GM18907 (cell line): Measurements from ENCODE around the gene FBLN7.
"Not testable (repeated sequence)": the region's sequence is repeated elsewhere in the genome, so short reads cannot be mapped to it uniquely, and the experiment has no call there.

ENCODE experiments used
- ATAC-seq: cut with Tn5 transposase; IDR thresholded peaks from one replicate; pipeline ENCODE4 v1.9.1; 2021; ENCODE audit warnings: mild to moderate bottlenecking, moderate library complexity; ENCODE audit not compliant: unreplicated experiment

Gene FBLN7

GRCh38 chr2:112138159-112139032 is at the start of gene FBLN7:
TSS of gene FBLN7 (plus strand) at chr2:112138385. CDS start at chr2:112138656, 271 bp downstream.
- no peak for ATAC-seq

GRCh38 chr2:112089375-112089774 is 48.8 kb upstream of the FBLN7 start:
- no peak for ATAC-seq

- no peak for ATAC-seq
These were observed 45.7 kb upstream of the FBLN7 start for GRCh38 chr2:112092286-112093041.

- ATAC-seq = no peak
These were observed 45.0 kb upstream of the FBLN7 start for GRCh38 chr2:112093216-112093615.

GRCh38 chr2:112095681-112096080 is 42.5 kb upstream of the FBLN7 start:
- ATAC-seq = no peak

- ATAC-seq = no peak
These were observed 42.1 kb upstream of the FBLN7 start for GRCh38 chr2:112096098-112096497.

- ATAC-seq = no peak
These were observed 29.9 kb upstream of the FBLN7 start for GRCh38 chr2:112108178-112108832.

GRCh38 chr2:112109278-112109677 is 28.9 kb upstream of the FBLN7 start:
- ATAC-seq = no peak

GRCh38 chr2:112110966-112111365 is 27.2 kb upstream of the FBLN7 start:
- ATAC-seq = no peak

GRCh38 chr2:112113354-112113753 is 24.8 kb upstream of the FBLN7 start:
- ATAC-seq = not testable (repeated sequence)

- no peak for ATAC-seq
These were observed 20.0 kb upstream of the FBLN7 start for GRCh38 chr2:112118148-112118547.

- ATAC-seq = no peak
These were observed 16.4 kb upstream of the FBLN7 start for GRCh38 chr2:112121682-112122254.

GRCh38 chr2:112129060-112129459 is 9.1 kb upstream of the FBLN7 start:
- ATAC-seq = no peak

- no peak for ATAC-seq
These were observed 4.8 kb upstream of the FBLN7 start for GRCh38 chr2:112133344-112133743.

GRCh38 chr2:112134120-112134519 is 4.1 kb upstream of the FBLN7 start:
- no peak for ATAC-seq

GRCh38 chr2:112136096-112136495 is 2.1 kb upstream of the FBLN7 start:
- no peak for ATAC-seq

GRCh38 chr2:112137516-112138158 is 548 bp upstream of the FBLN7 start:
- ATAC-seq = no peak

- ATAC-seq = not testable (repeated sequence)
These were observed 939 bp downstream of the FBLN7 start for GRCh38 chr2:112139033-112139614.

GRCh38 chr2:112139661-112140204 is 1.5 kb downstream of the FBLN7 start:
- ATAC-seq = not testable (repeated sequence)
